ENCODE data around the gene SECISBP2. TPM values are rescaled to one million over a fixed set of nuclear protein-coding genes. Genes with fewer than 3 reads are reported as not detected.

Gene SECISBP2
- total and polyA plus RNA-seq, 4 donors: 14.2 to 37.7 (median 24.3) TPM

DNA sequence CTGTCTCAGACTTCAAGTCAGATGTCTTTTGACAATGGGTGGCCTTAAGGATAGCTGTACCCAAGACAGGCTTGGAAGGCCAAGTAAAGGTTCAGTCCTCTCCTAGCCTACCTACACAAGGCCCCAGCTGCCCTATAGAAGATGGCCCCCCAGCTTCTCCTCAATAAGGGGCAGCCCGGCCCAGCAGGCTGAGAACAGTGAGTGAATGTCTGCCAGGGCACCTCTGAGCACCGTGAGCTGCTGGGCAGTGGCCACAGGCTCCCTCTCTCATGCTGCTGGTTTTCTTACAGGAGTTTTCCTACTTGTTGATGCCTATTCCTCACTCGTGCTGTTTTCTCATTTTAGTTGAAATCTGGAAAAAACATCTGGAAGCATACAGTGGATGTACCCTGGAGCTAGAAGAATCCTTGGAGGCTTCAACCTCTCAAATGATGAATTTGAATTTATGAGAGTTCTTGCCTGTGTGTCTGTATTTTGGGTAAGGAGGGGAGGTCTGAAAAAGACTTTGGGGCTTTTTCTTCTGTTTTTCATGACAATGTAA is 40.1 kb downstream of the SECISBP2 start:
- Histone ChIP-seq H3K4me1 (ENCODE audit: control insufficient read depth in 4 of 4, insufficient read depth in 4 of 4, low read length in 3 of 4) (peaks cover 9 to 14% (median 10%) of the 10 kb centered on the region in 4 donors), H3K4me3 (ENCODE audit: low read depth in 1 of 3, low read length in 3 of 3) (no peak overlapping the region), H3K27ac (ENCODE audit: low read depth in 1 of 2, low read length in 2 of 2) (no peak overlapping the region), H3K9me3 (ENCODE audit: control insufficient read depth in 4 of 4, low read length in 3 of 4) (no peaks in the 10 kb centered on the region), H3K36me3 (ENCODE audit: control insufficient read depth in 4 of 4, insufficient read depth in 3 of 4, low read depth in 1 of 4, low read length in 3 of 4) (peaks cover 8 to 43% (median 31%) of the 10 kb centered on the region in 4 donors), H3K27me3 (ENCODE audit: control insufficient read depth in 4 of 4, insufficient read depth in 4 of 4, low read length in 3 of 4) (no peaks in the 10 kb centered on the region), H3K9ac (ENCODE audit: low read depth in 1 of 2, low read length in 2 of 2) (no peak overlapping the region)
- WGBS: 93% methylated on average over 3 of the region's 3 CpGs
- peak; percentile 30 for DNase-seq (ENCODE audit: low spot score)
- TF ChIP-seq HNF4A (conservative IDR thresholded peaks at IDR 0.05): no peak
- TF ChIP-seq, protein P1, sequence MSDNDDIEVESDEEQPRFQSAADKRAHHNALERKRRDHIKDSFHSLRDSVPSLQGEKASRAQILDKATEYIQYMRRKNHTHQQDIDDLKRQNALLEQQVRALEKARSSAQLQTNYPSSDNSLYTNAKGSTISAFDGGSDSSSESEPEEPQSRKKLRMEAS (IDR thresholded peaks at IDR 0.05): no peak
- TF ChIP-seq FOXA2 (IDR thresholded peaks at IDR 0.05): no peak
- TF ChIP-seq NR2F2 (IDR thresholded peaks at IDR 0.05): no peak
- TF ChIP-seq, protein P2, sequence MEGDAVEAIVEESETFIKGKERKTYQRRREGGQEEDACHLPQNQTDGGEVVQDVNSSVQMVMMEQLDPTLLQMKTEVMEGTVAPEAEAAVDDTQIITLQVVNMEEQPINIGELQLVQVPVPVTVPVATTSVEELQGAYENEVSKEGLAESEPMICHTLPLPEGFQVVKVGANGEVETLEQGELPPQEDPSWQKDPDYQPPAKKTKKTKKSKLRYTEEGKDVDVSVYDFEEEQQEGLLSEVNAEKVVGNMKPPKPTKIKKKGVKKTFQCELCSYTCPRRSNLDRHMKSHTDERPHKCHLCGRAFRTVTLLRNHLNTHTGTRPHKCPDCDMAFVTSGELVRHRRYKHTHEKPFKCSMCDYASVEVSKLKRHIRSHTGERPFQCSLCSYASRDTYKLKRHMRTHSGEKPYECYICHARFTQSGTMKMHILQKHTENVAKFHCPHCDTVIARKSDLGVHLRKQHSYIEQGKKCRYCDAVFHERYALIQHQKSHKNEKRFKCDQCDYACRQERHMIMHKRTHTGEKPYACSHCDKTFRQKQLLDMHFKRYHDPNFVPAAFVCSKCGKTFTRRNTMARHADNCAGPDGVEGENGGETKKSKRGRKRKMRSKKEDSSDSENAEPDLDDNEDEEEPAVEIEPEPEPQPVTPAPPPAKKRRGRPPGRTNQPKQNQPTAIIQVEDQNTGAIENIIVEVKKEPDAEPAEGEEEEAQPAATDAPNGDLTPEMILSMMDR (IDR thresholded peaks at IDR 0.05; ENCODE audit: low read depth, low read length, missing input control): no peak
- TF ChIP-seq, protein P3, sequence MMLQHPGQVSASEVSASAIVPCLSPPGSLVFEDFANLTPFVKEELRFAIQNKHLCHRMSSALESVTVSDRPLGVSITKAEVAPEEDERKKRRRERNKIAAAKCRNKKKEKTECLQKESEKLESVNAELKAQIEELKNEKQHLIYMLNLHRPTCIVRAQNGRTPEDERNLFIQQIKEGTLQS (IDR thresholded peaks at IDR 0.05): no peak
- no peak for TF ChIP-seq FOXA1 (IDR thresholded peaks at IDR 0.05)

DNA sequence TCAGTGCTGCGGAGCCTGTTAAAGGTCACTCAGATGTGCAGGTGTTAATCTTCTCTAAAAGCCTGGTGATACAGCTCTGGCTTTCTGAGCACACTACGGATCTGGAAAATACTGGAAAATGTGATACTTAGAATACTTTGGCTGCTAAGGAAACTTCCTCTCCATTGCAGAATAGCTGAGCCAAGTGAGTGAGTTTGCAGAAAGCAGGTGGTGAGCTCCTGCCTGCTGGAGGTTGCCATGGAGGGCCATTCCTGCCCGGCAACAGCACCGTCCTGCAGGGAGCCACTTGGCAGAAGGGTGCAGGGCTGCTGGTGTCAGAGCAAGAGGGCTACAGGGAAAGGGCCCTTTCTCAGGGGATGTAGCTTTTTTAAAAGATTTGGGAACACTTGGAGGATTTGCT is 40.7 kb downstream of the SECISBP2 start:
- Histone ChIP-seq H3K27ac (ENCODE audit: low read depth in 1 of 2, low read length in 2 of 2) (no peak overlapping the region), H3K9ac (ENCODE audit: low read depth in 1 of 2, low read length in 2 of 2) (no peak overlapping the region), H3K36me3 (ENCODE audit: control insufficient read depth in 4 of 4, insufficient read depth in 3 of 4, low read depth in 1 of 4, low read length in 3 of 4) (peaks cover 8 to 43% (median 31%) of the 10 kb centered on the region in 4 donors), H3K9me3 (ENCODE audit: control insufficient read depth in 4 of 4, low read length in 3 of 4) (no peaks in the 10 kb centered on the region), H3K4me3 (ENCODE audit: low read depth in 1 of 3, low read length in 3 of 3) (no peak overlapping the region), H3K27me3 (ENCODE audit: control insufficient read depth in 4 of 4, insufficient read depth in 4 of 4, low read length in 3 of 4) (no peaks in the 10 kb centered on the region), H3K4me1 (ENCODE audit: control insufficient read depth in 4 of 4, insufficient read depth in 4 of 4, low read length in 3 of 4) (peaks cover 9 to 14% (median 10%) of the 10 kb centered on the region in 4 donors)
- TF ChIP-seq, protein P2 (IDR thresholded peaks at IDR 0.05; ENCODE audit: low read depth, low read length, missing input control): no peak
- TF ChIP-seq NR2F2 (IDR thresholded peaks at IDR 0.05): no peak
- peak; percentile 33 for DNase-seq (ENCODE audit: low spot score)
- 85% methylated on average over 4 of the region's 4 CpGs for WGBS

DNA sequence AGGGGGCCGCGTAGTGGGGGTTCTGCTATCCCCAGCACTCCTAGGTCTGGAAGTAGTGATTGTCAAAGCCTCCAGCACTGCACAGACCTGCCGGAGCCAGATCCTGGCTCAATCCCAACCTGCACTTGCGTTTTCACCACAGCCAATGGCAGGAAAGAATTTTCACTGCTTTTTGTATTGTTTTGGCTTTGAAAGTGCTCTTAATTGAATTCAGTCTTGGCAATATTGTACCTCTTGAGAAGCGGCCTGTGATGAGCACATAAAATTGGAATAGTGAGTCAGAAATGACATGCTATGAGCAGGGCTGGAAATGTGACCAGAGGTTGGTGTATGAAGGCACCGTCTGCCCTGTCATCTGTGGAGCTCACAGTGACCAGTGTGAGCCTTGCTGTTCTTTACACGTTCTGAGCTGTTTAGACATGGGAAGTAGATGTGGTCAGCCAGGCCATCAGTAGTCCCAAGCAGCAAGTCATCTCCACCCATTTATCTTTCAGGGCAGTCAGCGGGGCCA is 41.5 kb downstream of the SECISBP2 start:
- TF ChIP-seq HNF4G (IDR thresholded peaks at IDR 0.05) (no peak), GABPA (IDR thresholded peaks at IDR 0.05 in 1 of 2, conservative IDR thresholded peaks at IDR 0.05 in 1 of 2) (no peak), JUND (IDR thresholded peaks at IDR 0.05) (no peak), YY1 (IDR thresholded peaks at IDR 0.05) (no peak), NR2F2 (IDR thresholded peaks at IDR 0.05) (no peak), TAF1 (conservative IDR thresholded peaks at IDR 0.05) (no peak), HNF4A (conservative IDR thresholded peaks at IDR 0.05) (no peak), RAD21 (IDR thresholded peaks at IDR 0.05) (no peak), FOXA1 (IDR thresholded peaks at IDR 0.05) (no peak), FOXA2 (IDR thresholded peaks at IDR 0.05) (no peak)
- TF ChIP-seq, protein P4, sequence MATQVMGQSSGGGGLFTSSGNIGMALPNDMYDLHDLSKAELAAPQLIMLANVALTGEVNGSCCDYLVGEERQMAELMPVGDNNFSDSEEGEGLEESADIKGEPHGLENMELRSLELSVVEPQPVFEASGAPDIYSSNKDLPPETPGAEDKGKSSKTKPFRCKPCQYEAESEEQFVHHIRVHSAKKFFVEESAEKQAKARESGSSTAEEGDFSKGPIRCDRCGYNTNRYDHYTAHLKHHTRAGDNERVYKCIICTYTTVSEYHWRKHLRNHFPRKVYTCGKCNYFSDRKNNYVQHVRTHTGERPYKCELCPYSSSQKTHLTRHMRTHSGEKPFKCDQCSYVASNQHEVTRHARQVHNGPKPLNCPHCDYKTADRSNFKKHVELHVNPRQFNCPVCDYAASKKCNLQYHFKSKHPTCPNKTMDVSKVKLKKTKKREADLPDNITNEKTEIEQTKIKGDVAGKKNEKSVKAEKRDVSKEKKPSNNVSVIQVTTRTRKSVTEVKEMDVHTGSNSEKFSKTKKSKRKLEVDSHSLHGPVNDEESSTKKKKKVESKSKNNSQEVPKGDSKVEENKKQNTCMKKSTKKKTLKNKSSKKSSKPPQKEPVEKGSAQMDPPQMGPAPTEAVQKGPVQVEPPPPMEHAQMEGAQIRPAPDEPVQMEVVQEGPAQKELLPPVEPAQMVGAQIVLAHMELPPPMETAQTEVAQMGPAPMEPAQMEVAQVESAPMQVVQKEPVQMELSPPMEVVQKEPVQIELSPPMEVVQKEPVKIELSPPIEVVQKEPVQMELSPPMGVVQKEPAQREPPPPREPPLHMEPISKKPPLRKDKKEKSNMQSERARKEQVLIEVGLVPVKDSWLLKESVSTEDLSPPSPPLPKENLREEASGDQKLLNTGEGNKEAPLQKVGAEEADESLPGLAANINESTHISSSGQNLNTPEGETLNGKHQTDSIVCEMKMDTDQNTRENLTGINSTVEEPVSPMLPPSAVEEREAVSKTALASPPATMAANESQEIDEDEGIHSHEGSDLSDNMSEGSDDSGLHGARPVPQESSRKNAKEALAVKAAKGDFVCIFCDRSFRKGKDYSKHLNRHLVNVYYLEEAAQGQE (IDR thresholded peaks at IDR 0.05): no peak
- TF ChIP-seq, protein P2 (IDR thresholded peaks at IDR 0.05; ENCODE audit: low read depth, low read length, missing input control): no peak
- TF ChIP-seq, protein P1 (IDR thresholded peaks at IDR 0.05): no peak
- Histone ChIP-seq H3K36me3 (ENCODE audit: control insufficient read depth in 4 of 4, insufficient read depth in 3 of 4, low read depth in 1 of 4, low read length in 3 of 4) (peaks cover 8 to 37% (median 25%) of the 10 kb centered on the region in 4 donors), H3K27me3 (ENCODE audit: control insufficient read depth in 4 of 4, insufficient read depth in 4 of 4, low read length in 3 of 4) (no peaks in the 10 kb centered on the region), H3K4me1 (ENCODE audit: control insufficient read depth in 4 of 4, insufficient read depth in 4 of 4, low read length in 3 of 4) (peaks cover 9 to 14% (median 10%) of the 10 kb centered on the region in 4 donors), H3K27ac (ENCODE audit: low read depth in 1 of 2, low read length in 2 of 2) (no peak overlapping the region), H3K4me3 (ENCODE audit: low read depth in 1 of 3, low read length in 3 of 3) (no peak overlapping the region), H3K9ac (ENCODE audit: low read depth in 1 of 2, low read length in 2 of 2) (no peak overlapping the region), H3K9me3 (ENCODE audit: control insufficient read depth in 4 of 4, low read length in 3 of 4) (no peaks in the 10 kb centered on the region)
- DNase-seq (ENCODE audit: low spot score): peak; percentile 31
- 85% methylated on average over 8 of the region's 8 CpGs for whole genome bisulfite sequencing

All from liver (tissue), 9 donors.